Thoracic aorta (tissue), 2 donors: ENCODE data around the gene CCDC51. TPM values are rescaled to one million over a fixed set of nuclear protein-coding genes. Genes with fewer than 3 reads are reported as not detected.
A peak's percentile ranks its signal among the peaks of the same experiment; 100 is the strongest.

ENCODE experiments used
- ATAC-seq: fragments of 150-250 bp; one replicate; pipeline ENCODE4 v1.8.0; 2017; ENCODE audit warnings: low read depth; ENCODE audit not compliant: insufficient number of reproducible peaks, low FRiP score
- DNase-seq: peaks from one replicate; pipeline ENCODE4 v3.0.0-alpha.2; 2020; ENCODE audit warnings: low spot score
- H3K27ac ChIP-seq, 2 donors: fragments of 200-600 bp; sonication (generic); 1 replicate in 1 of 2; 2 replicates in 1 of 2; pipeline ENCODE4 v1.5.1; 2016; ENCODE audit warnings: mild to moderate bottlenecking in 2 of 2, moderate library complexity in 2 of 2
- H3K27me3 ChIP-seq: fragments of 200-600 bp; sonication (generic); replicated peaks from 2 replicates; pipeline ENCODE4 v1.6.0; 2016; ENCODE audit warnings: mild to moderate bottlenecking; ENCODE audit not compliant: insufficient read depth
- H3K36me3 ChIP-seq: fragments of 200-600 bp; sonication (generic); one replicate; pipeline ENCODE4 v1.5.1; 2016
- H3K4me1 ChIP-seq, 2 donors: fragments of 200-600 bp; sonication (generic); 1 replicate in 1 of 2; 2 replicates in 1 of 2; pipeline versions ENCODE4 v1.5.1 to v1.6.0; 2016; ENCODE audit warnings: low read depth in 2 of 2, mild to moderate bottlenecking in 1 of 2; ENCODE audit not compliant: control insufficient read depth in 1 of 2
- H3K4me3 ChIP-seq: fragments of 200-600 bp; sonication (generic); 2 replicates; pipeline ENCODE4 v1.5.1; 2016; ENCODE audit warnings: mild to moderate bottlenecking
- H3K9me3 ChIP-seq: fragments of 200-600 bp; sonication (generic); 2 replicates; pipeline ENCODE4 v1.5.1; 2016
- CTCF ChIP-seq: fragments of 200-600 bp; sonication (generic); IDR thresholded peaks from one replicate; pipeline ENCODE4 v1.5.1; 2019; ENCODE audit warnings: antibody characterized with exemption
- total RNA-seq, 2 donors: library from RNA; depleted of rRNA; stranded (reverse); fragments of >200 nt; gene quantifications; one replicate each; pipeline versions ENCODE4 v1.1.0 to v1.2.3, GENCODE V29; 2016

Gene CCDC51
- total RNA-seq, 2 donors from 2014 or later, result 5.9 to 15.2 TPM

DNA sequence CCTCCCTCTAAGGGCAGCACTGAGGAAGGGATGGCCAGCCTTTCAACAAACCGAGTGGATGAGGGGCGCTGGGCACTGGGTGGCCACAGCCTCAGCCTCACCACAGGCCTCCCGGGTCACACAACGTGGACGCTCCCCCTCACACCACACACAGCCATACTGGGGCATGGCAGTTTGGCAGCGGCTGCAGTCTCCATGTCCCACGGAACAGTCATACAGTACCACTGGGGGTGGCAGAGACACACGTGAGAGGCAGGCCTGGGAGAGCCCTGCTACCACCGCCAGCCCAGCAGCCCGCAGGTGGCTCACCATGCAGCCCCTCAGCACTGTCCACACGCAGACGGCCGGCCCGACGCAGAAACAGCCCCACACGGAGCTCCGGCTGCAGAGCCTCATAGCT lies 21.8 kb downstream of the CCDC51 start:
- Histone ChIP-seq H3K4me1 (peaks cover 0 to 40% of the 10 kb centered on the region in 2 donors), H3K9me3 (no peaks in the 10 kb centered on the region), H3K4me3 (no peak overlapping the region), H3K27ac (no peak overlapping the region), H3K27me3 (no peaks in the 10 kb centered on the region), H3K36me3 (peaks cover 79% of the 10 kb centered on the region)
- TF ChIP-seq CTCF, result no peak
- ATAC-seq (no peak), DNase-seq (no peak)

DNA sequence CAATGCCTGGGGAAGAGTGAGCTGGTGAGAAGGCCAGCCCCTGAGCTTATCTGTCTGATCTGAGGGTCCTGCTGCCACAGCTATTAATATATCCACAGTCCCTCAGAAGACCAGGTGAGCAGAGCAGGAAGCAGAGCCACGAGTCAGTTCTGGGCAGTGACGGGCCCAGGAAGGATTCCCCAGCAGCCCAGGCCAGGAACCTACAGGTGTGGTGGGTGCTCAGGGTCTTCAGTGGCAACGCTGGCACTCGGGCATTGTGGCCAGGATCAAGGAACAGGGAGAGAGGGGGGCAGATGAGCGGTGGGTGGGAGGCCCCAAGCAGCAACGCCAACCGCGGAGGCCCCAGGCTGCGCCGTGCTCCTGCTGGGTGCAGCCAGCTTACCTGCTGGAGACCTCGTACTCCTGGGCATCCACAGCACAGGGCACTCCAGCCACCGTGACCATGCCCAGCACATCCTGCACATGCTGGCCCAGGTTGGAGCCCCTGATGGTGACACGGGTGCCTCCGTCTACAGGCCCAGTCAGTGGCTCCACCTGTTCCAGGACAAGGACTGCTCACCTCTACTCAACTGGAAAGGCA lies 22.3 kb downstream of the CCDC51 start:
- Histone ChIP-seq H3K27ac (no peak overlapping the region), H3K27me3 (no peaks in the 10 kb centered on the region), H3K9me3 (no peaks in the 10 kb centered on the region), H3K4me1 (peaks cover 0 to 40% of the 10 kb centered on the region in 2 donors), H3K36me3 (peaks cover 81% of the 10 kb centered on the region), H3K4me3 (no peak overlapping the region)
- ATAC-seq (no peak), DNase-seq (no peak)
- no peak for TF ChIP-seq CTCF

DNA sequence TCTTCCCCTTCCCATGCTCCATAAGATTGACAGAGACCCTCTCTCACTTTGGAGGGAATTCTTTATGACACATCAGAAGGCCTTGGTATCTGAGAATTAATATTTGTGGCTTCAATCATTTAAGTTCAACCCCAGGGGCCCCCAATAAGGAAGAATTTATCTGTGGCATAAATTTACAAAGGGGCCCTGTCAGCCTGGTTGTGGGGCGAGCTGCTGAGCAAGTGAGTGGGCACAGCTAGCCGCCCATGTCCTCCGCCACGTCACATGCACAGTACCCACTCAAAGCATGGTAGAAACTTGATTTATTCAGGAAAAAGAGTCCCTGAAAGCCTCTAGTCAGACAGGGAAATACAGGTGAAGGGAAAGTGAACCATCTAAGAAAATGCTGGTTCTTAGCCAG lies 23.4 kb downstream of the CCDC51 start:
- no peak for DNase-seq
- Histone ChIP-seq H3K4me3 (no peak overlapping the region), H3K4me1 (peaks cover 0 to 35% of the 10 kb centered on the region in 2 donors), H3K27me3 (no peaks in the 10 kb centered on the region), H3K27ac (no peak overlapping the region), H3K36me3 (peaks cover 85% of the 10 kb centered on the region), H3K9me3 (no peaks in the 10 kb centered on the region)
- TF ChIP-seq CTCF, result no peak
- ATAC-seq, result no peak

GRCh38 chr3:48416091-48416505 lies 23.8 kb downstream of the CCDC51 start:
- ATAC-seq, result no peak
- Histone ChIP-seq H3K27me3 (no peaks in the 10 kb centered on the region), H3K36me3 (peaks cover 85% of the 10 kb centered on the region), H3K27ac (no peak overlapping the region), H3K4me3 (no peak overlapping the region), H3K9me3 (no peaks in the 10 kb centered on the region), H3K4me1 (peaks cover 0 to 33% of the 10 kb centered on the region in 2 donors)
- no peak for DNase-seq
- TF ChIP-seq CTCF, result no peak

- ATAC-seq (no peak), DNase-seq (no peak)
- no peak for TF ChIP-seq CTCF
- Histone ChIP-seq H3K27ac (peak overlapping the region in 1 of 2 donors; percentile 73), H3K4me3 (no peak overlapping the region), H3K4me1 (peaks cover 0 to 33% of the 10 kb centered on the region in 2 donors), H3K36me3 (peaks cover 85% of the 10 kb centered on the region), H3K9me3 (no peaks in the 10 kb centered on the region), H3K27me3 (no peaks in the 10 kb centered on the region)
Observed at GRCh38 chr3:48415251-48415953, 24.5 kb downstream of the CCDC51 start.
